NT2/D1 (cell line): ENCODE results near the gene USB1.

Source experiments
- YY1 ChIP-seq: IDR thresholded peaks from 2 replicates; pipeline ENCODE4 v1.6.1; 2011; ENCODE audit not compliant: insufficient read length, insufficient read depth
- ZNF274 ChIP-seq: IDR thresholded peaks from 2 replicates; pipeline ENCODE4 v1.6.1; 2011; ENCODE audit warnings: mild to moderate bottlenecking, low read depth, low read length

GRCh38 chr16:57999971-58000705 is 1.1 kb upstream of the USB1 start, which contains the start of gene ZNF319:
- TF ChIP-seq ZNF274, result no peak
- TF ChIP-seq YY1, result no peak
